T-cell (primary cell): Measurements from ENCODE around the gene TMEM114. TPM values are rescaled to one million over a fixed set of nuclear protein-coding genes. Genes with fewer than 3 reads are reported as not detected.

Experiments used
- ATAC-seq, 4 experiments: fragments of 200-7000 bp in 3 of 4; fragments of 150-1000 bp in 1 of 4; cut with Tn5 transposase; replicated peaks in 1 of 4; 1 replicate in 3 of 4; 2 replicates in 1 of 4; pipeline ENCODE4 v1.10.0; 2021; ENCODE audit warnings: moderate library complexity in 3 of 4, mild to moderate bottlenecking in 2 of 4, moderate number of reproducible peaks in 1 of 4
- CTCF ChIA-PET, 2 donors: fragments of 300-600 bp; sonication (Branson Sonifier 250); formaldehyde crosslinking; loops; one replicate each; lab custom pipeline; 2022; ENCODE audit warnings: antibody characterized with exemption in 2 of 2; lab: Charles Lee
- POLR2A ChIA-PET, 2 donors: fragments of 300-600 bp; sonication (Branson Sonifier 250); formaldehyde crosslinking; loops; one replicate each; lab custom pipeline; 2022; ENCODE audit warnings: antibody characterized with exemption in 2 of 2; lab: Charles Lee
- DNase-seq, 35 experiments: peaks; one replicate each; pipeline versions ENCODE4 v3.0.0 to v3.0.0-alpha.2; 2013 to 2023
- H3K27ac ChIP-seq: one replicate; pipeline ENCODE4 v1.5.1; 2013; ENCODE audit warnings: low read length
- H3K27me3 ChIP-seq, 2 experiments: replicated peaks in 1 of 2; 1 replicate in 1 of 2; 2 replicates in 1 of 2; pipeline versions ENCODE4 v1.6.1 to v1.7.0; 2013; ENCODE audit warnings: low read length in 1 of 2, mixed read lengths in 1 of 2; ENCODE audit not compliant: control insufficient read depth in 2 of 2, insufficient read depth in 2 of 2; ENCODE audit errors: extremely low read depth in 1 of 2
- H3K36me3 ChIP-seq, 2 donors: 1 replicate in 1 of 2; 2 replicates in 1 of 2; pipeline versions ENCODE4 v1.6.1 to v1.7.0; 2013; ENCODE audit warnings: low read length in 1 of 2; ENCODE audit not compliant: control insufficient read depth in 2 of 2, insufficient read depth in 1 of 2; ENCODE audit errors: extremely low read depth in 1 of 2
- H3K4me1 ChIP-seq, 2 experiments: 1 replicate in 1 of 2; 2 replicates in 1 of 2; pipeline versions ENCODE4 v1.6.1 to v1.7.0; 2013; ENCODE audit warnings: low read length in 2 of 2, mixed read lengths in 1 of 2; ENCODE audit not compliant: insufficient read depth in 2 of 2, control insufficient read depth in 1 of 2; ENCODE audit errors: extremely low read depth in 1 of 2
- H3K4me3 ChIP-seq, 2 donors: 1 replicate in 1 of 2; 2 replicates in 1 of 2; pipeline versions ENCODE4 v1.5.1 to v1.7.0; 2013; ENCODE audit warnings: mild to moderate bottlenecking in 2 of 2, low read length in 1 of 2, moderate library complexity in 1 of 2; ENCODE audit not compliant: control insufficient read depth in 1 of 2; ENCODE audit errors: extremely low read depth in 1 of 2
- H3K9me3 ChIP-seq: 2 replicates; pipeline ENCODE4 v1.7.0; 2013
- H3K27ac Mint-ChIP-seq, 2 donors: one replicate each; pipeline ENCODE4 v1.8.0; 2020 to 2021; ENCODE audit warnings: mild to moderate bottlenecking in 2 of 2, mixed read lengths in 2 of 2
- H3K27me3 Mint-ChIP-seq, 2 donors: one replicate each; pipeline ENCODE4 v1.8.0; 2021 to 2022; ENCODE audit warnings: mixed read lengths in 2 of 2
- H3K36me3 Mint-ChIP-seq: one replicate; pipeline ENCODE4 v1.8.0; 2021; ENCODE audit warnings: mixed read lengths
- H3K4me1 Mint-ChIP-seq, 3 donors: one replicate each; pipeline ENCODE4 v1.8.0; 2020 to 2022; ENCODE audit warnings: mixed read lengths in 3 of 3, mild to moderate bottlenecking in 1 of 3
- H3K4me3 Mint-ChIP-seq, 3 donors: one replicate each; pipeline ENCODE4 v1.8.0; 2020 to 2022; ENCODE audit warnings: mild to moderate bottlenecking in 3 of 3, mixed read lengths in 3 of 3, moderate library complexity in 3 of 3
- H3K9me3 Mint-ChIP-seq, 3 donors: one replicate each; pipeline ENCODE4 v1.8.0; 2020 to 2022; ENCODE audit warnings: mixed read lengths in 3 of 3
- WGBS: methylation state at CpG from one replicate; pipeline ENCODE4 v1.1.5; 2013; ENCODE audit warnings: missing lambda C conversion rate; ENCODE audit not compliant: insufficient coverage; 5-methylcytosine and 5-hydroxymethylcytosine counted together
- total RNA-seq, 35 experiments: library from RNA in 6 of 35; stranded (reverse) in 6 of 35; fragments of 120-200 nt in 1 of 35; gene quantifications; one replicate each; pipeline versions ENCODE4 v1.2.1 to v1.2.4 and lab custom pipeline; 2013 to 2026

The TMEM114 gene
- total RNA-seq, 5 donors from 2014 or later (not counting 1 experiment from before 2014, with no cell fraction given) = not detected

DNA sequence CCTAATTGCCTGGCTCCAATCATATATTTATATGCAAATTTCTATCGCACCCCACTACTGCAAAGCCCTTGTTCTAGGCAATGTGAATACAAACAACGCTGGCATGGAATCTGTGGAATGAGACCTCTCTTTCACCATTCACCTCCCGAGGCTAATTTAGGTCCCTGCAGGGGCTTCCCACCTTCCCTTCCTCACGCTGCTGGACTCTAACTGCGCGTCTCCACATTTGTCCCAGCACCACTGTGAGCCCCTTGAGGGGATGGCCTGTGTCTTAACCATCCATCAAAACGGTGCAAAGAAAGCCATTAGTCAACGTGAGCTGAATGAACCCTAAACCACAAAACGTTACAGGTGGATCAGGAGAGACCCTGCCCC is 1.6 kb downstream of the TMEM114 start:
- ChIA-PET CTCF (no interaction called here), POLR2A (no interaction called here)
- H3K4me1 ChIP-seq = peaks cover 0 to 4% of the 10 kb centered on the region in 2 experiments
- Mint-ChIP-seq H3K27me3 (peaks cover 27 to 45% of the 10 kb centered on the region in 2 donors), H3K9me3 (no peaks in the 10 kb centered on the region), H3K4me1 (peaks cover 0 to 6% (median 5%) of the 10 kb centered on the region in 3 donors), H3K27ac (peak overlapping the region in 1 of 2 donors; percentile 36), H3K36me3 (no peaks in the 10 kb centered on the region), H3K4me3 (no peak overlapping the region)
- WGBS = 13% methylated on average over 9 of the region's 9 CpGs
- no peak for ATAC-seq
- H3K36me3 ChIP-seq = no peaks in the 10 kb centered on the region
- H3K27me3 ChIP-seq = peaks cover 23 to 53% of the 10 kb centered on the region in 2 experiments
- no peaks in the 10 kb centered on the region for H3K9me3 ChIP-seq
- no peak for DNase-seq
- H3K4me3 ChIP-seq = no peak overlapping the region
- no peak overlapping the region for H3K27ac ChIP-seq

DNA sequence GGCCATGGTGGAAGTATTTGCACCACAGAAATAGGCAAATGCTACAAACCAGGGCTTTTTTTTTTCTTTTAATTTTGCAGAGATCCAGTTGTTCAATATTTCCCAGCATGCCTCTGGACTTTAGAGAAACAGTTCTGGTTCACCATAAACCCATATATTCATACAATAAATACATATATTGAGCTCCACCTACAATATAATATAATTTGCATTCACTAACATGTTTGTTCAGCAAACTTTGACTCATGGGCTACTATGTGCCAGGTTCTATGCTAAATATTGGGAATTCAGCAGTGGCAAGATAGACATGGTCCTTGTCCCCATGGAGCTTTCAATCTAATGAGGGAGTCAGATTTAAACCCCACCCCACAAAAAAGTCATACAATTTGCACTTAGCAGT is 3.2 kb downstream of the TMEM114 start:
- Mint-ChIP-seq H3K9me3 (no peaks in the 10 kb centered on the region), H3K4me1 (peaks cover 1 to 6% (median 5%) of the 10 kb centered on the region in 3 donors), H3K27me3 (peaks cover 31 to 50% of the 10 kb centered on the region in 2 donors), H3K36me3 (no peaks in the 10 kb centered on the region), H3K4me3 (no peak overlapping the region), H3K27ac (no peak overlapping the region)
- Histone ChIP-seq H3K9me3 (no peaks in the 10 kb centered on the region), H3K27ac (no peak overlapping the region), H3K4me3 (no peak overlapping the region), H3K4me1 (peaks cover 0 to 4% of the 10 kb centered on the region in 2 experiments), H3K36me3 (no peaks in the 10 kb centered on the region), H3K27me3 (peaks cover 19 to 57% of the 10 kb centered on the region in 2 experiments)
- no peak for DNase-seq
- POLR2A ChIA-PET = no interaction called here
- CTCF ChIA-PET = no interaction called here
- ATAC-seq = no peak

DNA sequence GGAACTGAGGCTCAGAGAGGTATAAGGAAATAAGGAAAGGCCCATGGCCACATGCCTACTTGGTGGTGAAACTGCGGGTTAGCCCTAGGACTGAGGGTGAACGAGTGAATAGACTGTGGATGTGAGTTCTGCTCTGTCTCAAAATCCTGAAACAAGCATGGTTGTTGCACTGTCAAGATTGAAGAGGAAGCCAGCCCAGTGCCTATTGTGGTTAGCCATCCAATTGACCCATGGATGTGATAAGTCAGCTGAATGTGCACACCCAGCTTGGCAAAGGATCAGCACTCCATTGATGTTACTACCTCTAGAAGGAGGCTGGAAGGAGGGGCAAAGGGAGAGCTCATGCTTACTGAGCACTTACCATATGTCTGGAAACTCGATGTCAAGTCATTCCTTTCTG is 4.5 kb downstream of the TMEM114 start:
- CTCF ChIA-PET = no interaction called here
- Histone ChIP-seq H3K27ac (no peak overlapping the region), H3K27me3 (peaks cover 16 to 57% of the 10 kb centered on the region in 2 experiments), H3K4me1 (peaks cover 0 to 4% of the 10 kb centered on the region in 2 experiments), H3K9me3 (no peaks in the 10 kb centered on the region), H3K4me3 (no peak overlapping the region), H3K36me3 (no peaks in the 10 kb centered on the region)
- Mint-ChIP-seq H3K9me3 (no peaks in the 10 kb centered on the region), H3K4me1 (peaks cover 4 to 8% (median 6%) of the 10 kb centered on the region in 3 donors), H3K36me3 (no peaks in the 10 kb centered on the region), H3K27ac (no peak overlapping the region), H3K4me3 (no peak overlapping the region), H3K27me3 (peaks cover 31 to 55% of the 10 kb centered on the region in 2 donors)
- ATAC-seq (no peak), DNase-seq (no peak)
- WGBS = 81% methylated on average over 2 of the region's 3 CpGs
- POLR2A ChIA-PET = no interaction called here

DNA sequence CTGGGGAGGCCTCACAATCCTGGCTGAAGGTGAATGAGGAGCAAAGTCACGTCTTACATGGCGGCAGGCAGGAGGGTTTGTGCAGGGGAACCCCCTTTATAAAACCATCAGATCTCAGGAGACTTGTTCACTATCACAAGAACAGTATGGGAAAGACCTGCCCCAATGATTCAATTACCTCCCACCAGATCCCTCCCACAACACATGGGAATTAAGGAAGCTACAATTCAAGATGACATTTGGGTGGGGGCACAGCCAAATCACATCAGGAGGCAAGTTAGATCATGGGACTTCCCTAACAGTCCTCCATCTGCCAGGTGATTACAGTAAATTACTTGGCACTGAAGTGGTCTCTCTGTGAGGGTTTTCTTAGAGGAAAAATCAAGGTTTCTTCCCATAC is 5.3 kb downstream of the TMEM114 start:
- Mint-ChIP-seq H3K4me1 (peaks cover 4 to 7% (median 5%) of the 10 kb centered on the region in 3 donors), H3K27ac (no peak overlapping the region), H3K4me3 (no peak overlapping the region), H3K36me3 (no peaks in the 10 kb centered on the region), H3K27me3 (peaks cover 28 to 53% of the 10 kb centered on the region in 2 donors), H3K9me3 (no peaks in the 10 kb centered on the region)
- Histone ChIP-seq H3K36me3 (no peaks in the 10 kb centered on the region), H3K27ac (no peak overlapping the region), H3K9me3 (no peaks in the 10 kb centered on the region), H3K4me3 (no peak overlapping the region), H3K27me3 (peaks cover 13 to 54% of the 10 kb centered on the region in 2 experiments), H3K4me1 (peaks cover 0 to 4% of the 10 kb centered on the region in 2 experiments)
- no CpG with 5 or more reads among the region's 2 CpGs for WGBS
- ChIA-PET CTCF (no interaction called here), POLR2A (no interaction called here)
- DNase-seq (no peak), ATAC-seq (no peak)

DNA sequence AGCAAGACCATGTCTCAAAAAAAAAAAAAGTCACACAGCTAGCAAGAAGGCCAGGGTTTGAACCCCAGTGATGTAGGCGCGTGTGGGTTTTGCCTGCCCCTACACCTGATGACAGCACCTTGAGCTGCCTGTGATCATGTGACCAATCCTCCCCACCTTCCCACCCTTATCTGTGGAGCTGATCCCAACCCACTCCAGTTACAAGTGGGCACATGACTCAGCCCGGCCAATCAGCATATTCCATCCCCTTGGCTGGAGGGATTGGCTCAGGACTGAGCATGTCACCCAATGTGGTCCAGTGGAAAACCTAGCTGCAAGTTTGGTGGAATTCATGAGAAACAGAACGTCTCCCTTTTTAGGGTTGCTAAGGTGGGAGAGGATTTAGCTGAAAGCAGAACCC is 6.6 kb downstream of the TMEM114 start:
- no peak for DNase-seq
- WGBS = 92% methylated on average over 3 of the region's 4 CpGs
- Mint-ChIP-seq H3K9me3 (no peaks in the 10 kb centered on the region), H3K4me1 (peaks cover 1 to 4% (median 4%) of the 10 kb centered on the region in 3 donors), H3K4me3 (no peak overlapping the region), H3K36me3 (no peaks in the 10 kb centered on the region), H3K27ac (no peak overlapping the region), H3K27me3 (peaks cover 23 to 50% of the 10 kb centered on the region in 2 donors)
- no peak overlapping the region for H3K27ac ChIP-seq
- H3K36me3 ChIP-seq = no peaks in the 10 kb centered on the region
- no peaks in the 10 kb centered on the region for H3K4me1 ChIP-seq
- no peak for ATAC-seq
- H3K27me3 ChIP-seq = peaks cover 7 to 49% of the 10 kb centered on the region in 2 experiments
- H3K4me3 ChIP-seq = no peak overlapping the region
- ChIA-PET POLR2A (no interaction called here), CTCF (no interaction called here)
- H3K9me3 ChIP-seq = no peaks in the 10 kb centered on the region

DNA sequence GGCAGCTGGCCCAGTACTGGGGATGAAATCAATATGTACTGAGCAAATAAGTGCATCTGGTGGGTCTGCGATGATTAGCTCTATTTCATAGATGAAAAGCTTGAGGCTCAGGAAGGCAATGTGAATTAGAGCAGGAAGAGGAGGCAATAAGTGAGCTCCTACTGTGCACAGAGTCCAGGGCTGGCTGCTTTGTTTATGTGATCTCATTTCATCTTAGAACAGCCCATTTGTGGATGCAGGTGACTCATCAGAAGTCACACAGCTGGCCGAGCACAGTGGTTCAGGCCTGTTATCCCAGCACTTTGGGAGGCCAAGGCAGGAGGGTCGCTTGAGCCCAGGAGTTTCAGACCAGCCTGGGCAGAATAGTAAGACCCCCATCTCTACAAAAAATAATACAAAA is 7.1 kb downstream of the TMEM114 start:
- H3K9me3 Mint-ChIP-seq = no peaks in the 10 kb centered on the region
- H3K4me1 Mint-ChIP-seq = peaks cover 0 to 4% (median 3%) of the 10 kb centered on the region in 3 donors
- H3K36me3 ChIP-seq = no peaks in the 10 kb centered on the region
- no peaks in the 10 kb centered on the region for H3K9me3 ChIP-seq
- ATAC-seq = no peak
- no peak overlapping the region for H3K4me3 Mint-ChIP-seq
- H3K27ac Mint-ChIP-seq = no peak overlapping the region
- H3K36me3 Mint-ChIP-seq = no peaks in the 10 kb centered on the region
- DNase-seq = no peak
- H3K4me3 ChIP-seq = no peak overlapping the region
- peaks cover 3 to 43% of the 10 kb centered on the region in 2 experiments for H3K27me3 ChIP-seq
- no peak overlapping the region for H3K27ac ChIP-seq
- no peaks in the 10 kb centered on the region for H3K4me1 ChIP-seq
- peaks cover 17 to 45% of the 10 kb centered on the region in 2 donors for H3K27me3 Mint-ChIP-seq
- ChIA-PET CTCF (no interaction called here), POLR2A (no interaction called here)
- whole genome bisulfite sequencing = 80% methylated on average over 2 of the region's 3 CpGs
